ENCODE results near the gene NPPA.

NPPA gene

DNA sequence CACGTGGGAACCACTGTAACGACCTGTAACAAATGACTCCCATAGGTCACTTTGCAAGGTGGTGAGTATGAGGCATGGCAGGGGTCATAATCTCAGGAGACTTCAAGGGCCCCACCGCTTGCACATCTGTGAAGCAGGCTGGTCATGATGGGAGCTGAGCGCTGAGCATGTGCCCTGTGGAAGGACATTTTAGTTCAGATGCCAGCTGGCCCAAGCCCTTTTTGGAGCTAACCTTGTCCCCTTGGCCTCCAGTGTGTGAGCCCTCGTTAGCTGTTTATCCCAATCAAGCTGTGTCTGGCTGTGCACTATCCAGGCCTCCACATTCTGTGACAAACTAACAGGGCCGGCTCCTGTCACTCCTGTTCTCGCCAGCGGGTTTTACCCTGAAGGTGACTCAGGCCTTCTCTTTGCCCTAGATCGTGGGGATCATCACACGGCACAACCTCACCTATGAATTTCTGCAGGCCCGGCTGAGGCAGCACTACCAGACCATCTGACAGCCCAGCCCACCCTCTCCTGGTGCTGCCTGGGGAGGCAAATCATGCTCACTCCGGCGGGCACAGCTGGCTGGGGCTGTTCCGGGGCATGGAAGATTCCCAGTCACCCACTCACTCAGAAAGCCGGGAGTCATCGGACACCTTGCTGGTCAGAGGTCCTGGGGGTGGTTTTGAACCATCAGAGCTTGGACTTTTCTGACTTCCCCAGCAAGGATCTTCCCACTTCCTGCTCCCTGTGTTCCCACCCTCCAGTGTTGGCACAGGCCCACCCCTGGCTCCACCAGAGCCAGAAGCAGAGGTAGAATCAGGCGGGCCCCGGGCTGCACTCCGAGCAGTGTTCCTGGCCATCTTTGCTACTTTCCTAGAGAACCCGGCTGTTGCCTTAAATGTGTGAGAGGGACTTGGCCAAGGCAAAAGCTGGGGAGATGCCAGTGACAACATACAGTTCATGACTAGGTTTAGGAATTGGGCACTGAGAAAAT is 7.6 kb downstream of the NPPA start:
- H3K36me3 ChIP-seq (ENCODE audit: insufficient read depth, low read length): peaks cover 88% of the 10 kb centered on the region
- no peak overlapping the region for H3K27ac ChIP-seq (ENCODE audit: low read depth, low read length)
- H3K9ac ChIP-seq (ENCODE audit: low read length): no peak overlapping the region
- H3K4me3 ChIP-seq (ENCODE audit: low read depth in 1 of 2, low read length in 2 of 2): no peak overlapping the region
- H3K27me3 ChIP-seq (ENCODE audit: control insufficient read depth in 1 of 2, insufficient read depth in 2 of 2, low read length in 2 of 2): no peaks in the 10 kb centered on the region
- H3K9me3 ChIP-seq (ENCODE audit: low read length): no peaks in the 10 kb centered on the region
- no peaks in the 10 kb centered on the region for H3K4me1 ChIP-seq (ENCODE audit: insufficient read depth, low read length)

DNA sequence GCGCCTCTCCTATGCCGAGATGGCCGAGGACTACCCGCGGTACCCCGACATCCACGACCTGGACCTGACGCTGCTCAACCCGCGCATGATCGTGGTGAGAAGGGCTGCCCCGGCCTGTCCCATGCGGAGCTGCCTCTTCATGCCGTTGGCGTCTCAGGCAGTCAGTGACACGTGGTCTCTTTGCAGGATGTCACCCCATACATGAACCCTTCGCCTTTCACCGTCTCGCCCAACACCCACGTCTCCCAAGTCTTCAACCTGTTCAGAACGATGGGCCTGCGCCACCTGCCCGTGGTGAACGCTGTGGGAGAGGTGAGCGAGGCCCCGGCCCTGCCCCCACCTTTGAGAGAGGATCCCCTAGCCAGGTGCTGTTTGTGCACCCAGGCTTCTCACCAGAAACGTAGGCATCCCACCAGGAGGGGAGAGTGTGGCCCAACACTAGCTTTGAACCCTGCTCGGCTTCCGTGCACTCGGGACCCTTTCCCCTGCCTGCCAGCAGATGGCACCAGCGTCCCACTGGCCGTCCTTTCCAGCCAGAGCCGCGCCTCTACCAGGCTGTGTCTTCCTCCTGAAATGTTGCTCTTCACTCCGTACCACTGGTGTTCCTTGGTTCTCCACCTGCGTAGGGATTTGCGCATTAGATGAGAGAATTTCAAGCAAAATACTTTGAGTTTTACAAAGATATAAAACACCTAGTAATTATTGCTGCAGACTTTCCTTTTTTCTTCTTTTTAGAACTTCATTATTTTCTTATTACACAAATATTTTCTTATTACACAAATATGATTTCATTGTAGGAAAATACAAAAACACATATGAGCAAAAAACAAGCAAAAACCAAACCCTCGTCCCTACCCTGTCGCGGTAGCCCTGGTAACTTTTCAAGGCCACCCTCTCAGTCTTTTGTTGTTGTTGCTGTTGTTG is 9.0 kb downstream of the NPPA start:
- no peak overlapping the region for H3K27ac ChIP-seq (ENCODE audit: low read depth, low read length)
- no peaks in the 10 kb centered on the region for H3K4me1 ChIP-seq (ENCODE audit: insufficient read depth, low read length)
- H3K9me3 ChIP-seq (ENCODE audit: low read length): no peaks in the 10 kb centered on the region
- no peak overlapping the region for H3K4me3 ChIP-seq (ENCODE audit: low read depth in 1 of 2, low read length in 2 of 2)
- H3K36me3 ChIP-seq (ENCODE audit: insufficient read depth, low read length): peaks cover 89% of the 10 kb centered on the region
- H3K27me3 ChIP-seq (ENCODE audit: control insufficient read depth in 1 of 2, insufficient read depth in 2 of 2, low read length in 2 of 2): no peaks in the 10 kb centered on the region
- H3K9ac ChIP-seq (ENCODE audit: low read length): no peak overlapping the region

DNA sequence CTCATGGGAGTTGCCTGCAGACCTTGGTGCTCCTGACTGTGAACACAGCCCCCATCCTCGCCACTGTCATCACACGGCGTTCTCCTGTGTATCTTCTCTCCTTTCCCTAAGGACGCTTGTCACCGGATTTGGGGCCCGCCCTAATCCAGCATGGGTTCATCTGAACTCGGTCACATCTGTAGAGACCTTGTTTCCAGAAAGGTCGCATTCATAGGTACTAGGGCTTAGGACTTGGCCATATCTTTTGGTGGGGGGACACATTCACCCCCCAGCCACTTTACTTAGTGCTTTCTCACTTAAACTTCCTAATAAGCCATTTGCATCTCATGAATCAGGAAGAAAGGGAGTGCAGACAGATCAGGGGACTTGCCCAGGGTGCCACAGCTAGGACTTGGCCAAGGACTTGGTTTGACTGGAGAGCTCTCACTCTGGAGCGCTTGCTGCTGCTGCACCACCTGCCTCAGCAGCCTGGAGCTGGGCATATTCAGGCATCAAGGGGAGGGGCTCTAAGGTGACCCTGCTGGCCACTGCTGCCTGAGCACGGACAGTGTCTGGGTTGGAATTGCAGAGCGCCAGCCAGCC is 9.7 kb downstream of the NPPA start:
- H3K4me3 ChIP-seq (ENCODE audit: low read depth in 1 of 2, low read length in 2 of 2): no peak overlapping the region
- H3K36me3 ChIP-seq (ENCODE audit: insufficient read depth, low read length): peaks cover 94% of the 10 kb centered on the region
- no peaks in the 10 kb centered on the region for H3K9me3 ChIP-seq (ENCODE audit: low read length)
- H3K4me1 ChIP-seq (ENCODE audit: insufficient read depth, low read length): no peaks in the 10 kb centered on the region
- no peaks in the 10 kb centered on the region for H3K27me3 ChIP-seq (ENCODE audit: control insufficient read depth in 1 of 2, insufficient read depth in 2 of 2, low read length in 2 of 2)
- H3K27ac ChIP-seq (ENCODE audit: low read depth, low read length): no peak overlapping the region
- H3K9ac ChIP-seq (ENCODE audit: low read length): no peak overlapping the region

DNA sequence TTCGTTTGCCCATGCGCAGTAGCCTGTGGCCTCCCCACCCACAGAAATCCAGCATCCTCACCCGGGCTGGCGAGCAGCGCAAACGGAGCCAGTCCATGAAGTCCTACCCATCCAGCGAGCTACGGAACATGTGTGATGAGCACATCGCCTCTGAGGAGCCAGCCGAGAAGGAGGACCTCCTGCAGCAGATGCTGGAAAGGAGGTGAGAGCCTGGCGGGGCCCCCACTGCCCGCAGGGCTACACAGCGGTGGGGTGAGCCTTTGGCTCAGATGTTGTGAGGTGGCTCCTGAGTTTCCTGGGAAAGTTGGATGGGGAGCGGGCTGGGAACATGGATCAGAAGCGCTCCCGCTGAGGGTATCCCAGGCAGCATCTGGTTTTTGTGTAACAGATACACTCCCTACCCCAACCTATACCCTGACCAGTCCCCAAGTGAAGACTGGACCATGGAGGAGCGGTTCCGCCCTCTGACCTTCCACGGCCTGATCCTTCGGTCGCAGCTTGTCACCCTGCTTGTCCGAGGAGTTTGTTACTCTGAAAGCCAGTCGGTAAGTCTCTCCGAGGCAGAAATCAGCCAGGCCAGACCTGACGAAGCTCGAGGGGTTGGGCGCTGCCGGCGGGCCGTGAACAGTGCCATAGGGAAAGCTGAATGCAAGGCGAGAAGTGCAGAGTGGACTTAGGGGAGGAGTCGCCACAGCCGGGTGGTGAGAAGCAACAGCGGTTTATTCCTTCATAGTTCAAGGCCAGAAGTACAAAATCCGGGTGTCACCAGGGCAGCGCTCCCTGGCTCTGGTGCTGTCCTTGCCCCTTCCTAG is 10.4 kb downstream of the NPPA start:
- no peaks in the 10 kb centered on the region for H3K27me3 ChIP-seq (ENCODE audit: control insufficient read depth in 1 of 2, insufficient read depth in 2 of 2, low read length in 2 of 2)
- no peak overlapping the region for H3K4me3 ChIP-seq (ENCODE audit: low read depth in 1 of 2, low read length in 2 of 2)
- H3K9ac ChIP-seq (ENCODE audit: low read length): no peak overlapping the region
- no peak overlapping the region for H3K27ac ChIP-seq (ENCODE audit: low read depth, low read length)
- no peaks in the 10 kb centered on the region for H3K9me3 ChIP-seq (ENCODE audit: low read length)
- peaks cover 96% of the 10 kb centered on the region for H3K36me3 ChIP-seq (ENCODE audit: insufficient read depth, low read length)
- H3K4me1 ChIP-seq (ENCODE audit: insufficient read depth, low read length): no peaks in the 10 kb centered on the region

DNA sequence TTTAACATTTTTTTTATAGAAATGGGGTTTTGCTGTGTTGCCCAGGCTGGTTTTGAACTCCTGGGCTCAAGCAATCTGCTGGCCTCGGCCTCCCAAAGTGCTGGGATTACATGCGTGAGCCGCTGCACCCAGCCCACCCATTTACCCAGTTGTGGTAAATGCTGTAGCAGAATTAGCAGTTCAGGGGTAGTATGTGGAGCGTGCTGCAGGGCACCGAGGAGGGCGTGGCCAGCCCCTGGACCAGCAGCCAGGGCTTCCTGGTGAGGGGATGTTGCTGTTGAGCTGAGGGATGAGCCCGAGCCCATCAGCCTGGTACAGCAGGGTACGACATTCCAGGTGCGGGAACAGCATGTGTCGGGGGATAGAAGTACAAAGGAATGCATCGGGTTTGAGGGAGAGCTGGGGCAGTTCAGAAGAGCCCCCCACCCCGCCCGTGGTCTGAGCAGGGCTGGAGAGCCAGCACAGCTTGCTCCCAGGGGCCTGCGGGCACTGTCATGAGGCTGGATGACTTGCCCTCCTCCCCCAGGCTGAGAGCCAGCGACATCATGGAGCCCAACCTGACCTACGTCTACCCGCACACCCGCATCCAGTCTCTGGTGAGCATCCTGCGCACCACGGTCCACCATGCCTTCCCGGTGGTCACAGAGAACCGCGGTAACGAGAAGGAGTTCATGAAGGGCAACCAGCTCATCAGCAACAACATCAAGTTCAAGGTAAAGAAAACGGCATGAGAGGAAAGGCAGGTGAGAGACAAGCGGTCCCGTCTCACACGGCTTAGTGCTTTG is 11.9 kb downstream of the NPPA start:
- H3K4me1 ChIP-seq (ENCODE audit: insufficient read depth, low read length): no peaks in the 10 kb centered on the region
- H3K36me3 ChIP-seq (ENCODE audit: insufficient read depth, low read length): peaks cover 85% of the 10 kb centered on the region
- no peak overlapping the region for H3K27ac ChIP-seq (ENCODE audit: low read depth, low read length)
- H3K27me3 ChIP-seq (ENCODE audit: control insufficient read depth in 1 of 2, insufficient read depth in 2 of 2, low read length in 2 of 2): no peaks in the 10 kb centered on the region
- H3K4me3 ChIP-seq (ENCODE audit: low read depth in 1 of 2, low read length in 2 of 2): no peak overlapping the region
- no peak overlapping the region for H3K9ac ChIP-seq (ENCODE audit: low read length)
- H3K9me3 ChIP-seq (ENCODE audit: low read length): no peaks in the 10 kb centered on the region

DNA sequence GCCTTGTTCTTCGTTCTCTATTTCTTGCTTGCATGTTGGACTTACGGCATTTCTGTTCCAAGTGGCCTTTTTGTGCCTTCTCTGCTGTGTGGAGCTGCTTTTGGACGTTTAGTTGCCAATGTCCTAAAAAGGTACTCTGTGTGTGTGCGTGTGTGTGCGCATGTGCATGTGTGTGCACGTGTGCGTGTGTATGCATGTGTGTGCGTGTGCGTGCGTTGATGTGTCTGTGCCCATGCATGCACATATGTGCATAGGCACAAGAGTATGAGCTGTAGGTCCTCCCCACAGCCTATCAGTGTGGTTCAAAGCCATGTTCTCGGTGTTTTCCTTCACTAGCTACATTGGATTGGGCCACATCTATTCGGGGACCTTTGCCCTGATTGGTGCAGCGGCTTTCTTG is 13.7 kb downstream of the NPPA start:
- H3K27ac ChIP-seq (ENCODE audit: low read depth, low read length): no peak overlapping the region
- no peaks in the 10 kb centered on the region for H3K27me3 ChIP-seq (ENCODE audit: control insufficient read depth in 1 of 2, insufficient read depth in 2 of 2, low read length in 2 of 2)
- no peaks in the 10 kb centered on the region for H3K4me1 ChIP-seq (ENCODE audit: insufficient read depth, low read length)
- H3K4me3 ChIP-seq (ENCODE audit: low read depth in 1 of 2, low read length in 2 of 2): no peak overlapping the region
- peaks cover 83% of the 10 kb centered on the region for H3K36me3 ChIP-seq (ENCODE audit: insufficient read depth, low read length)
- H3K9me3 ChIP-seq (ENCODE audit: low read length): no peaks in the 10 kb centered on the region
- no peak overlapping the region for H3K9ac ChIP-seq (ENCODE audit: low read length)

DNA sequence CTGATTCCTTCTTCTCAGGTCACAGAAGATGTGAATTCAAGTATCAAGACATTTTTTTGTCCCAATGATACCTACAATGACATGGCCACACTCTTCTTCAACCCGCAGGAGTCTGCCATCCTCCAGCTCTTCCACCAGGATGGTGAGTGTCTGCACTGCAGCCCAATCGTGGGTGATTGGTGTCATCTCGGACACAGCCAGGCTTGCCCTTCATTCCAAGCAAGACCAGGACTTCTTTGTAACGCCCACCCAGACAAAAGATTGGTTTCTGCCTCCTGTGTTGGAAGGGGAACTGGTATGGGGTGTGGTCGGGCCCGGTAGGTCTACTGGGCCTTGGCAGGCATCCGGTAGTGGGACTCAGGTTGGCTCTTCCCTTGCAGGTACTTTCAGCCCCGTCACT is 14.1 kb downstream of the NPPA start:
- Histone ChIP-seq H3K4me3 (ENCODE audit: low read depth in 1 of 2, low read length in 2 of 2) (no peak overlapping the region), H3K9me3 (ENCODE audit: low read length) (no peaks in the 10 kb centered on the region), H3K27me3 (ENCODE audit: control insufficient read depth in 1 of 2, insufficient read depth in 2 of 2, low read length in 2 of 2) (no peaks in the 10 kb centered on the region), H3K9ac (ENCODE audit: low read length) (no peak overlapping the region), H3K36me3 (ENCODE audit: insufficient read depth, low read length) (peaks cover 84% of the 10 kb centered on the region), H3K4me1 (ENCODE audit: insufficient read depth, low read length) (no peaks in the 10 kb centered on the region), H3K27ac (ENCODE audit: low read depth, low read length) (no peak overlapping the region)

DNA sequence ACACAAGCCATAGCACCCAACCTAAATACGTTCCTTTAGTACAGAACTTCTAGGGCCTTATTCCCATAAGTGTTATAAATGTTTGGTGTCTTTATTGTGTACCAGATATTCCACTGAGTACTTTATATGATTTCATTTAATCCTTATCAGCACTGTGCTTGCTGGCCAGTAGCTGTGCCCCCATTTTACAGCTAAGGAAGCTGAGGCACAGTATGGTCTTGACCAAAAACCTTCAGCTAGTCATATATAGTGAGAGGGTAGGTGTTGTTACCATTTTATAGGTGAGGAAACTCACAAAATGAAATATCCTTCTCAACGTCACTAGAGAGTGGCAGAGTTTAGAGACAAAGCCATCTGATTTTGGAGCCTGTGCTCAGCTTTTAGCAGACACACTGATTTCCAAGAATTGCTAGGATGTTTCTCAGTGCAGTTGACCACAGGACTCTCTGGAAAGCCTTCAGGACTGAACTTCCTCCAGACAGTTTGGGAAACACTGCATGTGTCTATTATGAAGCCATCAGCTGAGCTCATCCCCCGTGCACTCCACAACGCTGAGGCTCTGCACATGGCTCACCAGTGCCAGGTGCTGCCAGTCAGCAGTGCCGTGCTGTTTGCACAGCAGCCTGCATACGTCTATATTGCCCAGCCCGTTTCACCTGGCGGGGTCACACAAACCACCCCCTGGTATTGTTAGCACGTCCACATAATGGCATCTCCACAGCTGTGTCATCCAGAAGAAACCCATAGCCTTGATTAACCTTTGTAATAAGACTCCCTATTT is 15.4 kb downstream of the NPPA start:
- no peaks in the 10 kb centered on the region for H3K9me3 ChIP-seq (ENCODE audit: low read length)
- no peaks in the 10 kb centered on the region for H3K4me1 ChIP-seq (ENCODE audit: insufficient read depth, low read length)
- H3K9ac ChIP-seq (ENCODE audit: low read length): no peak overlapping the region
- no peak overlapping the region for H3K4me3 ChIP-seq (ENCODE audit: low read depth in 1 of 2, low read length in 2 of 2)
- H3K36me3 ChIP-seq (ENCODE audit: insufficient read depth, low read length): peaks cover 82% of the 10 kb centered on the region
- H3K27me3 ChIP-seq (ENCODE audit: control insufficient read depth in 1 of 2, insufficient read depth in 2 of 2, low read length in 2 of 2): no peaks in the 10 kb centered on the region
- no peak overlapping the region for H3K27ac ChIP-seq (ENCODE audit: low read depth, low read length)

DNA sequence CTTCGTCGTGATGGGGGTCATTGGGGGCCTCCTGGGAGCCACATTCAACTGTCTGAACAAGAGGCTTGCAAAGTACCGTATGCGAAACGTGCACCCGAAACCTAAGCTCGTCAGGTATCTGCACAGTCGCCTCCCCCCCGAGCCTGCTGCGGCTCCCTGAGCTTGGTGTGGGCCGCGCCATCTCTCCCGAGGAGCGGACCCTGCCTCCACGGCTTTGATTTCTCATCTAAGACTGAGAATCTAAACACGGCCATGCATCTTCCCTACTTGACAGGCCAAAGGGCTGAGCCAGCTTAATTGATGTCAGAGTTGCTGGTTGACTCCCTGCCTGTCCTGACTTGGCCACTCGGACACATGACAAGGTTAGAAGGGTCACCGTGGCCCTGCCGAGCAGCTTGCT is 19.1 kb downstream of the NPPA start:
- H3K4me3 ChIP-seq (ENCODE audit: low read depth in 1 of 2, low read length in 2 of 2): no peak overlapping the region
- H3K36me3 ChIP-seq (ENCODE audit: insufficient read depth, low read length): peaks cover 82% of the 10 kb centered on the region
- H3K27ac ChIP-seq (ENCODE audit: low read depth, low read length): no peak overlapping the region
- H3K27me3 ChIP-seq (ENCODE audit: control insufficient read depth in 1 of 2, insufficient read depth in 2 of 2, low read length in 2 of 2): no peaks in the 10 kb centered on the region
- H3K9me3 ChIP-seq (ENCODE audit: low read length): no peaks in the 10 kb centered on the region
- H3K9ac ChIP-seq (ENCODE audit: low read length): no peak overlapping the region
- H3K4me1 ChIP-seq (ENCODE audit: insufficient read depth, low read length): no peaks in the 10 kb centered on the region

DNA sequence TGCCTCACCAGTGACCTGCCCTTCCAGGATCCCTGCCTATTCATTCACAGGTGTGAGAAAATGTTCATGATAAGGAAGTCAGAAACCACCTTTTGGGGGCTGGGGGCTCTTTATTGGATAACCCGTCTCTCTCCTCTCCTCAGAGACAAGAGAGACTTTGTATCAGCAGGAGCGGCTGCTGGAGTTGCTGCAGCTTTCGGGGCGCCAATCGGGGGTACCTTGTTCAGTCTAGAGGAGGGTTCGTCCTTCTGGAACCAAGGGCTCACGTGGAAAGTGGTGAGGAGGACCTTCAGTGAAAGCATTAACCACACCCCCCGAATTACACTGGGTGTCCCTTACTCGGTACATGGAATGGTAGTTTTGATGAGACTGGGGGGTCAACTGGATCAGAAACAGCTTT is 20.6 kb downstream of the NPPA start:
- Histone ChIP-seq H3K27ac (ENCODE audit: low read depth, low read length) (no peak overlapping the region), H3K9ac (ENCODE audit: low read length) (no peak overlapping the region), H3K9me3 (ENCODE audit: low read length) (no peaks in the 10 kb centered on the region), H3K27me3 (ENCODE audit: control insufficient read depth in 1 of 2, insufficient read depth in 2 of 2, low read length in 2 of 2) (no peaks in the 10 kb centered on the region), H3K36me3 (ENCODE audit: insufficient read depth, low read length) (peaks cover 77% of the 10 kb centered on the region), H3K4me3 (ENCODE audit: low read depth in 1 of 2, low read length in 2 of 2) (no peak overlapping the region), H3K4me1 (ENCODE audit: insufficient read depth, low read length) (no peaks in the 10 kb centered on the region)
